ENCODE data around the gene EIF4EBP3. TPM values are rescaled to one million over a fixed set of nuclear protein-coding genes. Genes with fewer than 3 reads are reported as not detected.
A peak's percentile ranks its signal among the peaks of the same experiment; 100 is the strongest.
"Not testable (repeated sequence)": the region's sequence is repeated elsewhere in the genome, so short reads cannot be mapped to it uniquely, and the experiment has no call there.

EIF4EBP3 gene
- total RNA-seq, 4 donors from 2014 or later: 19.2 to 46.1 (median 30.3) TPM

- WGBS: 16% methylated on average over 5 of the region's 5 CpGs
- Histone ChIP-seq H3K9me3 (no peaks in the 10 kb centered on the region), H3K4me3 (no peak overlapping the region), H3K27ac (peak overlapping the region; percentile 56), H3K36me3 (no peaks in the 10 kb centered on the region), H3K4me1 (peaks cover 16% of the 10 kb centered on the region), H3K27me3 (no peaks in the 10 kb centered on the region)
- DNase-seq (ENCODE audit: low spot score in 2 of 2): no peak
- no peak for TF ChIP-seq EP300 (IDR thresholded peaks at IDR 0.05)
- TF ChIP-seq POLR2AphosphoS5 (IDR thresholded peaks at IDR 0.05): no peak
- TF ChIP-seq CTCF (IDR thresholded peaks at IDR 0.05): no peak
- TF ChIP-seq POLR2A (IDR thresholded peaks at IDR 0.05): no peak
Observed at GRCh38 chr5:140588311-140589070, 41.0 kb downstream of the EIF4EBP3 start.

GRCh38 chr5:140590861-140591260 lies 43.4 kb downstream of the EIF4EBP3 start:
- no peak overlapping the region for H3K4me3 ChIP-seq

GRCh38 chr5:140591747-140592372 lies 44.4 kb downstream of the EIF4EBP3 start:
- 74% methylated on average over 5 of the region's 5 CpGs for WGBS
- no peak for TF ChIP-seq POLR2A (IDR thresholded peaks at IDR 0.05)
- TF ChIP-seq CTCF (IDR thresholded peaks at IDR 0.05): no peak
- TF ChIP-seq EP300 (IDR thresholded peaks at IDR 0.05): no peak
- TF ChIP-seq POLR2AphosphoS5 (IDR thresholded peaks at IDR 0.05): no peak
- no peaks in the 10 kb centered on the region for H3K9me3 ChIP-seq
- no peaks in the 10 kb centered on the region for H3K36me3 ChIP-seq
- H3K4me1 ChIP-seq: peaks cover 26% of the 10 kb centered on the region
- DNase-seq (ENCODE audit: low spot score in 2 of 2): no peak
- no peak overlapping the region for H3K4me3 ChIP-seq
- H3K27me3 ChIP-seq: no peaks in the 10 kb centered on the region
- H3K27ac ChIP-seq: no peak overlapping the region

More at GRCh38 chr5:140590861-140591260, 43.4 kb downstream of the EIF4EBP3 start:
- H3K27me3 ChIP-seq: no peaks in the 10 kb centered on the region
- no peaks in the 10 kb centered on the region for H3K36me3 ChIP-seq
- no peak for TF ChIP-seq EP300 (IDR thresholded peaks at IDR 0.05)
- TF ChIP-seq POLR2A (IDR thresholded peaks at IDR 0.05): no peak
- no peak for TF ChIP-seq CTCF (IDR thresholded peaks at IDR 0.05)
- peaks cover 17% of the 10 kb centered on the region for H3K4me1 ChIP-seq
- 81% methylated on average over 5 of the region's 7 CpGs for WGBS
- H3K9me3 ChIP-seq: no peaks in the 10 kb centered on the region
- DNase-seq (ENCODE audit: low spot score in 2 of 2): no peak
- no peak overlapping the region for H3K27ac ChIP-seq

- Histone ChIP-seq H3K4me1 (peaks cover 26% of the 10 kb centered on the region), H3K4me3 (peak overlapping the region; percentile 22)
- not testable (repeated sequence) for DNase-seq (ENCODE audit: low spot score in 2 of 2); H3K27ac ChIP-seq; H3K27me3 ChIP-seq; H3K36me3 ChIP-seq; H3K9me3 ChIP-seq
- WGBS: 21% methylated on average over 5 of the region's 14 CpGs
Observed at GRCh38 chr5:140593070-140593469, 45.6 kb downstream of the EIF4EBP3 start.

GRCh38 chr5:140594169-140594568 lies 46.7 kb downstream of the EIF4EBP3 start:
- Histone ChIP-seq H3K4me3 (no peak overlapping the region), H3K27ac (no peak overlapping the region), H3K36me3 (no peaks in the 10 kb centered on the region), H3K27me3 (no peaks in the 10 kb centered on the region), H3K4me1 (peaks cover 18% of the 10 kb centered on the region), H3K9me3 (no peaks in the 10 kb centered on the region)
- TF ChIP-seq POLR2A (IDR thresholded peaks at IDR 0.05): no peak
- TF ChIP-seq POLR2AphosphoS5 (IDR thresholded peaks at IDR 0.05): no peak
- TF ChIP-seq CTCF (IDR thresholded peaks at IDR 0.05): no peak
- no peak for TF ChIP-seq EP300 (IDR thresholded peaks at IDR 0.05)
- WGBS: 80% methylated on average over 2 of the region's 6 CpGs
- DNase-seq (ENCODE audit: low spot score in 2 of 2): peak in 1 of 2 donors; percentile 72
